ENCODE data around the gene RAPH1. TPM values are rescaled to one million over a fixed set of nuclear protein-coding genes. Genes with fewer than 3 reads are reported as not detected.

Gene RAPH1
- total and polyA plus RNA-seq, 2 experiments from 2014 or later, result 5.0 to 36.2 TPM

DNA sequence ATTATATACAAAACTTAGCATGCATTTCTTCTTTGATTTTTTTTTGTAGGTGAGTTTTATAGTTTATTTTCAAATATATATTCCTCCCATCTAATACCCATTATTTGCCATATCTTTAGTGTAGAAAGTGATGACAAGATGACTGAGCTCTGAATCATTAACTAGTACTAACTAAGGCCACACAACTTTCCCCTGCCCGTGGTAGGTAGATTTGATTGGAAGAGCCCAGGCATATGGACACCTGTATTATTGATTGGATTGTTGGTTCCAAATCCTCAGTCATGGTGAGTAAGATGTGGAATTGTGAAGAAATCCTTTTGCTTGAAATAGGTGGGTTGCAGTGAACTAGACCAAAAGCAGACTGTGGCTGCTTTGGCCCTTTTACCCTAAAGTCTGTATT, 152.1 kb downstream of the RAPH1 start (continued):
- TF ChIP-seq, protein P1, sequence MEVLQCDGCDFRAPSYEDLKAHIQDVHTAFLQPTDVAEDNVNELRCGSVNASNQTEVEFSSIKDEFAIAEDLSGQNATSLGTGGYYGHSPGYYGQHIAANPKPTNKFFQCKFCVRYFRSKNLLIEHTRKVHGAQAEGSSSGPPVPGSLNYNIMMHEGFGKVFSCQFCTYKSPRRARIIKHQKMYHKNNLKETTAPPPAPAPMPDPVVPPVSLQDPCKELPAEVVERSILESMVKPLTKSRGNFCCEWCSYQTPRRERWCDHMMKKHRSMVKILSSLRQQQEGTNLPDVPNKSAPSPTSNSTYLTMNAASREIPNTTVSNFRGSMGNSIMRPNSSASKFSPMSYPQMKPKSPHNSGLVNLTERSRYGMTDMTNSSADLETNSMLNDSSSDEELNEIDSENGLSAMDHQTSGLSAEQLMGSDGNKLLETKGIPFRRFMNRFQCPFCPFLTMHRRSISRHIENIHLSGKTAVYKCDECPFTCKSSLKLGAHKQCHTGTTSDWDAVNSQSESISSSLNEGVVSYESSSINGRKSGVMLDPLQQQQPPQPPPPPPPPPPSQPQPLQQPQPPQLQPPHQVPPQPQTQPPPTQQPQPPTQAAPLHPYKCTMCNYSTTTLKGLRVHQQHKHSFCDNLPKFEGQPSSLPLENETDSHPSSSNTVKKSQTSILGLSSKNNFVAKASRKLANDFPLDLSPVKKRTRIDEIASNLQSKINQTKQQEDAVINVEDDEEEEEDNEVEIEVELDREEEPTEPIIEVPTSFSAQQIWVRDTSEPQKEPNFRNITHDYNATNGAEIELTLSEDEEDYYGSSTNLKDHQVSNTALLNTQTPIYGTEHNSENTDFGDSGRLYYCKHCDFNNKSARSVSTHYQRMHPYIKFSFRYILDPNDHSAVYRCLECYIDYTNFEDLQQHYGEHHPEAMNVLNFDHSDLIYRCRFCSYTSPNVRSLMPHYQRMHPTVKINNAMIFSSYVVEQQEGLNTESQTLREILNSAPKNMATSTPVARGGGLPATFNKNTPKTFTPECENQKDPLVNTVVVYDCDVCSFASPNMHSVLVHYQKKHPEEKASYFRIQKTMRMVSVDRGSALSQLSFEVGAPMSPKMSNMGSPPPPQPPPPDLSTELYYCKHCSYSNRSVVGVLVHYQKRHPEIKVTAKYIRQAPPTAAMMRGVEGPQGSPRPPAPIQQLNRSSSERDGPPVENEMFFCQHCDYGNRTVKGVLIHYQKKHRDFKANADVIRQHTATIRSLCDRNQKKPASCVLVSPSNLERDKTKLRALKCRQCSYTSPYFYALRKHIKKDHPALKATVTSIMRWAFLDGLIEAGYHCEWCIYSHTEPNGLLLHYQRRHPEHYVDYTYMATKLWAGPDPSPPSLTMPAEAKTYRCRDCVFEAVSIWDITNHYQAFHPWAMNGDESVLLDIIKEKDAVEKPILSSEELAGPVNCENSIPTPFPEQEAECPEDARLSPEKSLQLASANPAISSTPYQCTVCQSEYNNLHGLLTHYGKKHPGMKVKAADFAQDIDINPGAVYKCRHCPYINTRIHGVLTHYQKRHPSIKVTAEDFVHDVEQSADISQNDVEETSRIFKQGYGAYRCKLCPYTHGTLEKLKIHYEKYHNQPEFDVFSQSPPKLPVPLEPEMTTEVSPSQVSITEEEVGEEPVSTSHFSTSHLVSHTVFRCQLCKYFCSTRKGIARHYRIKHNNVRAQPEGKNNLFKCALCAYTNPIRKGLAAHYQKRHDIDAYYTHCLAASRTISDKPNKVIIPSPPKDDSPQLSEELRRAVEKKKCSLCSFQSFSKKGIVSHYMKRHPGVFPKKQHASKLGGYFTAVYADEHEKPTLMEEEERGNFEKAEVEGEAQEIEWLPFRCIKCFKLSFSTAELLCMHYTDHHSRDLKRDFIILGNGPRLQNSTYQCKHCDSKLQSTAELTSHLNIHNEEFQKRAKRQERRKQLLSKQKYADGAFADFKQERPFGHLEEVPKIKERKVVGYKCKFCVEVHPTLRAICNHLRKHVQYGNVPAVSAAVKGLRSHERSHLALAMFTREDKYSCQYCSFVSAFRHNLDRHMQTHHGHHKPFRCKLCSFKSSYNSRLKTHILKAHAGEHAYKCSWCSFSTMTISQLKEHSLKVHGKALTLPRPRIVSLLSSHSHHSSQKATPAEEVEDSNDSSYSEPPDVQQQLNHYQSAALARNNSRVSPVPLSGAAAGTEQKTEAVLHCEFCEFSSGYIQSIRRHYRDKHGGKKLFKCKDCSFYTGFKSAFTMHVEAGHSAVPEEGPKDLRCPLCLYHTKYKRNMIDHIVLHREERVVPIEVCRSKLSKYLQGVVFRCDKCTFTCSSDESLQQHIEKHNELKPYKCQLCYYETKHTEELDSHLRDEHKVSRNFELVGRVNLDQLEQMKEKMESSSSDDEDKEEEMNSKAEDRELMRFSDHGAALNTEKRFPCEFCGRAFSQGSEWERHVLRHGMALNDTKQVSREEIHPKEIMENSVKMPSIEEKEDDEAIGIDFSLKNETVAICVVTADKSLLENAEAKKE (CRISPR knock-in tag; IDR thresholded peaks at IDR 0.05), result no peak
- TF ChIP-seq EZH2 (IDR thresholded peaks at IDR 0.05; ENCODE audit: low read depth, unreplicated experiment) (no peak), ZNF114 (CRISPR knock-in tag; IDR thresholded peaks at IDR 0.05) (no peak)

DNA sequence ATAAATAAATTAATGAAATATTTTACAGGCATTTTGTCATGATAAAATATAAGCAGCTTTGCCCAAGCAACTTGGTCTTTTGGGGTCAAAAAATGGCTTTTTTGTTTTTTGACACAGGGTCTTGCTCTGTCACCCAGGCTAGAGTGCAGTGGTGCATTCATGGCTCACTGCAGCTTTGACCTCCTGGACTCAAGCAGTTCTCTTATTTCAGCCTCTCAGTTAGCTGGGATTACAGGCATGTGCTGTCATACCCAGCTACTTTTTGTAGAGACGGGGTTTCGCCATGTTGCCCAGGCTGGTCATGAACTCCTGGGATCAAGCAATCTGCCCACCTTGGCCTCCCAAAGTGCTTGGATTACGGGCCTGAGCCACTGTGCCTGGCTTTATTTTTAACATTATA, 155.9 kb downstream of the RAPH1 start:
- DNase-seq (ENCODE audit: low spot score), result no peak
- TF ChIP-seq EZH2phosphoT487 (IDR thresholded peaks at IDR 0.05; ENCODE audit: unreplicated experiment) (no peak), REST (IDR thresholded peaks at IDR 0.05; ENCODE audit: unreplicated experiment) (no peak), ETS1 (IDR thresholded peaks at IDR 0.05) (no peak), ZNF114 (CRISPR knock-in tag; IDR thresholded peaks at IDR 0.05) (no peak), JUNB (IDR thresholded peaks at IDR 0.05; ENCODE audit: unreplicated experiment) (no peak), ZNF331 (CRISPR knock-in tag; IDR thresholded peaks at IDR 0.05; ENCODE audit: low read depth) (no peak), STAT1 (IDR thresholded peaks at IDR 0.05; ENCODE audit: unreplicated experiment) (no peak), POLR2AphosphoS5 (IDR thresholded peaks at IDR 0.05; ENCODE audit: low read depth) (no peak), CREB1 (CRISPR knock-in tag; IDR thresholded peaks at IDR 0.05; ENCODE audit: low read depth) (no peak)
- TF ChIP-seq, protein P2, sequence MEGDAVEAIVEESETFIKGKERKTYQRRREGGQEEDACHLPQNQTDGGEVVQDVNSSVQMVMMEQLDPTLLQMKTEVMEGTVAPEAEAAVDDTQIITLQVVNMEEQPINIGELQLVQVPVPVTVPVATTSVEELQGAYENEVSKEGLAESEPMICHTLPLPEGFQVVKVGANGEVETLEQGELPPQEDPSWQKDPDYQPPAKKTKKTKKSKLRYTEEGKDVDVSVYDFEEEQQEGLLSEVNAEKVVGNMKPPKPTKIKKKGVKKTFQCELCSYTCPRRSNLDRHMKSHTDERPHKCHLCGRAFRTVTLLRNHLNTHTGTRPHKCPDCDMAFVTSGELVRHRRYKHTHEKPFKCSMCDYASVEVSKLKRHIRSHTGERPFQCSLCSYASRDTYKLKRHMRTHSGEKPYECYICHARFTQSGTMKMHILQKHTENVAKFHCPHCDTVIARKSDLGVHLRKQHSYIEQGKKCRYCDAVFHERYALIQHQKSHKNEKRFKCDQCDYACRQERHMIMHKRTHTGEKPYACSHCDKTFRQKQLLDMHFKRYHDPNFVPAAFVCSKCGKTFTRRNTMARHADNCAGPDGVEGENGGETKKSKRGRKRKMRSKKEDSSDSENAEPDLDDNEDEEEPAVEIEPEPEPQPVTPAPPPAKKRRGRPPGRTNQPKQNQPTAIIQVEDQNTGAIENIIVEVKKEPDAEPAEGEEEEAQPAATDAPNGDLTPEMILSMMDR (conservative IDR thresholded peaks at IDR 0.05; ENCODE audit: low read depth in 2 of 2), result no peak
- no peak overlapping the region for H3K27ac ChIP-seq (ENCODE audit: low read depth)

More for the DNA sequence above, 155.9 kb downstream of the RAPH1 start:
- H3K9me2 ChIP-seq (ENCODE audit: insufficient read depth), result no peaks in the 10 kb centered on the region
- no peaks in the 10 kb centered on the region for H4K20me1 ChIP-seq (replicated peaks; ENCODE audit: insufficient read depth)
- ATAC-seq, result no peak
- no peak overlapping the region for H3K27ac Mint-ChIP-seq
- H3K4me1 ChIP-seq (ENCODE audit: insufficient read depth), result no peaks in the 10 kb centered on the region
- H3K79me2 ChIP-seq (replicated peaks; ENCODE audit: insufficient read depth), result peaks cover 23% of the 10 kb centered on the region
- H3F3A ChIP-seq (replicated peaks; ENCODE audit: low read depth), result no peaks in the 10 kb centered on the region
- no peak overlapping the region for H2AFZ ChIP-seq
- H3K4me3 Mint-ChIP-seq, result no peak overlapping the region
- no peaks in the 10 kb centered on the region for H3K4me1 Mint-ChIP-seq
- H3K36me3 ChIP-seq (ENCODE audit: insufficient read depth), result no peaks in the 10 kb centered on the region
- no peak overlapping the region for H3K4me3 ChIP-seq
- H3K36me3 Mint-ChIP-seq (ENCODE audit: low read depth), result peaks cover 16% of the 10 kb centered on the region; the same call in 2 of the 3 replicates
- H3K4me2 ChIP-seq, result no peak overlapping the region
- peaks cover 3% of the 10 kb centered on the region for H3K27me3 Mint-ChIP-seq (ENCODE audit: insufficient read depth, low read depth, poor library complexity)
- no peaks in the 10 kb centered on the region for H3K27me3 ChIP-seq (ENCODE audit: insufficient read depth)
- no peaks in the 10 kb centered on the region for H3K9me3 Mint-ChIP-seq

Data from GM23338 (cell line).